ENCODE measurements around the gene ACADSB.

- TF ChIP-seq POLR2A (IDR thresholded peaks at IDR 0.05) (no peak), CTCF (IDR thresholded peaks at IDR 0.05) (no peak)
These were observed 20.3 kb upstream of the ACADSB start for GRCh38 chr10:122988501-122988900.
